Skin of body (tissue), 2 donors: ENCODE data around the gene MDGA2. TPM values are rescaled to one million over a fixed set of nuclear protein-coding genes. Genes with fewer than 3 reads are reported as not detected.

ENCODE experiments used
- DNase-seq: peaks from one replicate; lab custom pipeline; 2025; lab: John Stamatoyannopoulos, UW
- total RNA-seq: library from RNA; depleted of rRNA; stranded (reverse); fragments of >200 nt; gene quantifications from one replicate; pipeline ENCODE4 v1.2.3, GENCODE V29; 2014

Gene MDGA2
- total RNA-seq: 0.89 TPM

- no peak for DNase-seq
Measured at GRCh38 chr14:47675466-47676314, at the start of gene MDGA2. TSS of gene MDGA2 (minus strand) at chr14:47675605.

- no peak for DNase-seq
Measured at GRCh38 chr14:47722929-47723693, 47.7 kb upstream of the MDGA2 start.

GRCh38 chr14:47720281-47720680, 44.9 kb upstream of the MDGA2 start:
- DNase-seq: no peak

GRCh38 chr14:47715330-47715729, 39.9 kb upstream of the MDGA2 start:
- no peak for DNase-seq

- DNase-seq: no peak
Measured at GRCh38 chr14:47710581-47710980, 35.2 kb upstream of the MDGA2 start.

GRCh38 chr14:47705683-47706082, 30.3 kb upstream of the MDGA2 start:
- no peak for DNase-seq

- DNase-seq: no peak
Measured at GRCh38 chr14:47691829-47692228, 16.4 kb upstream of the MDGA2 start.

- no peak for DNase-seq
Measured at GRCh38 chr14:47678993-47679392, 3.6 kb upstream of the MDGA2 start.

GRCh38 chr14:47678157-47678556, 2.8 kb upstream of the MDGA2 start:
- no peak for DNase-seq

- DNase-seq: no peak
Measured at GRCh38 chr14:47676315-47676617, 861 bp upstream of the MDGA2 start.

GRCh38 chr14:47674543-47675465, 601 bp downstream of the MDGA2 start:
- no peak for DNase-seq

GRCh38 chr14:47674148-47674542, 1.3 kb downstream of the MDGA2 start:
- no peak for DNase-seq

- no peak for DNase-seq
Measured at GRCh38 chr14:47665337-47666134, 9.9 kb downstream of the MDGA2 start.

- no peak for DNase-seq
Measured at GRCh38 chr14:47662466-47662865, 12.9 kb downstream of the MDGA2 start.

GRCh38 chr14:47660158-47660557, 15.2 kb downstream of the MDGA2 start:
- no peak for DNase-seq

GRCh38 chr14:47658041-47658440, 17.4 kb downstream of the MDGA2 start:
- no peak for DNase-seq

GRCh38 chr14:47657143-47657542, 18.3 kb downstream of the MDGA2 start:
- no peak for DNase-seq

- DNase-seq: no peak
Measured at GRCh38 chr14:47651337-47651736, 24.1 kb downstream of the MDGA2 start.

- DNase-seq: no peak
Measured at GRCh38 chr14:47637753-47638152, 37.7 kb downstream of the MDGA2 start.

- DNase-seq: no peak
Measured at GRCh38 chr14:47626151-47627035, 49.0 kb downstream of the MDGA2 start.
